Measurements from ENCODE around the gene BTF3L4.

DNA sequence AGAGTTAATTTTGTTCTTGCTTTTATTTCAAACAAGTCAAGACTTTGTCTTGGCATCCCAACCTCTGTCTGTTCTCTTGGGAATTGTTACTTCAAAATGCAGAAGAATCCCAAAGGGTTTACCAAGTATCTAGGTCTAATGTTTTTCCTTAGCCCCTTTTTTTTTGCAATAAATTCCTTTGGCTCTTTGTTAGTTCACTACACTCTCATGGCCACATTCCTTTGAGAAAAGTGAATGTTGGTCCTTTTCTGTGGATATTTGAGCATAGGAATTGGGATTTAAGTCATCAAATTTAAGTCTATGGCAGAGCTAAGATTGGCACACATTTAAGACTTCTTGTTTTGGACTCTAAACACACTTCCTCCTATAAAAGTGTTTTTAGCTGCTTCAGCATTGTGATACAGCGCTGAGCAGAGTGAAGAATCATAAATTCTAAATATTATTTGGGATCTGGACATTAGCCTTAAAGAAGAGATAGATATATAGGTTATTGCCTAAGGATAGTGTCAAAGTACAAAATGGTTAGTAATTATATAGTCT, 1.9 kb downstream of the BTF3L4 start:
- no peak for TF ChIP-seq CHD2 (IDR thresholded peaks at IDR 0.05; ENCODE audit: low read length, partially characterized antibody)
- no peak for TF ChIP-seq RNF2 (IDR thresholded peaks at IDR 0.05; ENCODE audit: borderline replicate concordance, low read depth)
- no peak for TF ChIP-seq BHLHE40 (IDR thresholded peaks at IDR 0.05; ENCODE audit: low read depth, low read length)
- TF ChIP-seq HOXA7 (CRISPR knock-in tag; IDR thresholded peaks at IDR 0.05) = no peak
